Brain microvascular endothelial cell (primary cell): ENCODE data around the gene DEAF1.

ENCODE experiments used
- DNase-seq: peaks from one replicate; pipeline ENCODE4 v3.0.0-alpha.2; 2020
- H3K27ac ChIP-seq: fragments of 250-450 bp; sonication (Bioruptor Pico); 2 replicates; pipeline ENCODE4 v1.5.1; 2020; ENCODE audit warnings: mild to moderate bottlenecking, moderate library complexity
- H3K27me3 ChIP-seq: fragments of 250-450 bp; sonication (Bioruptor Pico); replicated peaks from 2 replicates; pipeline ENCODE4 v1.5.1; 2020; ENCODE audit warnings: mild to moderate bottlenecking
- H3K36me3 ChIP-seq: fragments of 250-450 bp; sonication (Bioruptor Pico); replicated peaks from 2 replicates; pipeline ENCODE4 v1.5.1; 2020; ENCODE audit warnings: mild to moderate bottlenecking
- H3K4me3 ChIP-seq: 2 replicates; pipeline ENCODE4 v1.5.1; 2011; ENCODE audit warnings: low read depth, mild to moderate bottlenecking, control low read depth, low read length, moderate library complexity
- CTCF ChIP-seq: IDR thresholded peaks from 2 replicates; pipeline ENCODE4 v1.5.1; 2011; ENCODE audit warnings: low read depth, mild to moderate bottlenecking, moderate library complexity, low read length, control low read depth, inconsistent platforms; ENCODE audit errors: missing control alignments
- in situ Hi-C: cut with HindIII; loops from 2 replicates; pipeline ENCODE4 v1.10.0; 2017; ENCODE audit warnings: low sequenced_read_pairs, low pct_ligation_motif_present

DEAF1 gene

GRCh38 chr11:680476-680875 lies 14.5 kb downstream of the DEAF1 start:
- no peak for DNase-seq
- no peak overlapping the region for H3K4me3 ChIP-seq
- no peak overlapping the region for H3K27ac ChIP-seq
- peaks cover 49% of the 10 kb centered on the region for H3K36me3 ChIP-seq
- in situ Hi-C loops = no loop called here
- TF ChIP-seq CTCF = no peak
- no peaks in the 10 kb centered on the region for H3K27me3 ChIP-seq

GRCh38 chr11:679271-680207 lies 15.5 kb downstream of the DEAF1 start:
- in situ Hi-C loops = no loop called here
- Histone ChIP-seq H3K27ac (no peak overlapping the region), H3K36me3 (peaks cover 45% of the 10 kb centered on the region), H3K27me3 (no peaks in the 10 kb centered on the region), H3K4me3 (no peak overlapping the region)
- DNase-seq = no peak
- no peak for TF ChIP-seq CTCF

GRCh38 chr11:678297-678696 lies 16.7 kb downstream of the DEAF1 start:
- H3K27me3 ChIP-seq = no peaks in the 10 kb centered on the region
- peaks cover 47% of the 10 kb centered on the region for H3K36me3 ChIP-seq
- H3K27ac ChIP-seq = no peak overlapping the region
- TF ChIP-seq CTCF = no peak
- in situ Hi-C loops = no loop called here
- H3K4me3 ChIP-seq = no peak overlapping the region
- no peak for DNase-seq

GRCh38 chr11:674406-674805 lies 20.6 kb downstream of the DEAF1 start:
- TF ChIP-seq CTCF = no peak
- Histone ChIP-seq H3K4me3 (no peak overlapping the region), H3K27ac (no peak overlapping the region), H3K36me3 (peaks cover 37% of the 10 kb centered on the region), H3K27me3 (no peaks in the 10 kb centered on the region)
- in situ Hi-C loops = no loop called here
- DNase-seq = no peak

DNA sequence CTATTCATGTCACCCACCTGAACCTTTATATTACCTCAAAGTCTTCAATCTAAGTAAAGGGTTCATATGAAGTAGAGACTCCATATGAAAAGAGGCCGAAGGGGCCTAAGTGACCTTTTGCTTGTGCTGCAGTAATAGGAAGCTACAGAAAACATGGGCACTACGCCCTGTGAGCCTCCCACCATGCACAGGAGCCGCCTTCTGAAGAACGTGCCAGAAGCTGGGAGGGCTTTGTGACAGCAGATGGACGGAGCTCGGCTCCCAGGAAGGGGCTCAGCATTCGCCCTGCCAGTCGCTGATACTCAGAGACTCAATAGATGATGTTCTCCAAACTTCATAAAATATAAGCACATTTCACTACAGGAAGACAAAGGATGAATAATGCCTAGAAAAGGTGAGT lies 21.2 kb downstream of the DEAF1 start:
- in situ Hi-C loops = no loop called here
- no peak for DNase-seq
- no peak for TF ChIP-seq CTCF
- no peaks in the 10 kb centered on the region for H3K27me3 ChIP-seq
- H3K4me3 ChIP-seq = no peak overlapping the region
- no peak overlapping the region for H3K27ac ChIP-seq
- peaks cover 36% of the 10 kb centered on the region for H3K36me3 ChIP-seq

DNA sequence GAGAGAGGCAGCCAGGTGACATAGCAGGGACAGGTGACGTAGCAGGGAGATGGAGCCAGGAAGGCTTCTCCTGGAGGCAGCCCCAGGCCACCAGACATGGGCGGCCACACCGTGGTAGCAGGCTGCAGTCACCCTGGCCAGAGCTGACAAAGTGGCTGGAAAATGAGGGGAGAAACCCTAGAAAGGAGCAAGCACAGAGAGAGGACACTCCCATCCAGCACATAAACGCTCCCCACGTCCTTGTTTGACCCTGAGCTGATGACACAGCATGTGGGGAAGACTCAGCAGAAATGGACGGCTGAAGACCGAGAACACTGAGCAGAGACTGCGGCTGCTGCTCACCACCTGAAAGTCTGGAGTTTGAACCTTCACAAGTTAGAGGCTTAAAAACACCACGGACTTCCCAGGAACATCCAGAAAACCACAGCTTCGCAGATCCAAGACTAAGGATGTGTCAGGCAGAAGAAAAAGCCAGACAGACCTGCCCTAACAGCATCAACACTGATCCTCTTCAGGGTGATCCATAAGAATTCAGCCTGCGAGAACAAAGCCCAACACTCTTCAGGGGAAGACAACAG lies 29.2 kb downstream of the DEAF1 start:
- H3K27me3 ChIP-seq = no peaks in the 10 kb centered on the region
- no peak overlapping the region for H3K27ac ChIP-seq
- in situ Hi-C loops = no loop called here
- H3K4me3 ChIP-seq = no peak overlapping the region
- no peak for DNase-seq
- no peak for TF ChIP-seq CTCF
- peaks cover 16% of the 10 kb centered on the region for H3K36me3 ChIP-seq
